PC-9 (cell line): ENCODE results near the gene NHS. TPM values are rescaled to one million over a fixed set of nuclear protein-coding genes. Genes with fewer than 3 reads are reported as not detected.

Experiments
- BruUV-seq: library from RNA; stranded (reverse); fragments of 400-500 nt; replicated peaks from 2 replicates; lab custom pipeline; 2021; lab: Mats Ljungman, UMichigan
- CTCF ChIA-PET: fragments of 300-600 bp; sonication (Branson Sonifier 250); formaldehyde crosslinking; loops from one replicate; lab custom pipeline; 2022; ENCODE audit warnings: antibody characterized with exemption; lab: Charles Lee
- POLR2A ChIA-PET: fragments of 300-600 bp; sonication (Branson Sonifier 250); formaldehyde crosslinking; loops from one replicate; lab custom pipeline; 2022; ENCODE audit warnings: antibody characterized with exemption; ENCODE audit not compliant: unreplicated experiment; lab: Charles Lee
- DNase-seq, 2 experiments: peaks; one replicate each; pipeline versions ENCODE4 v3.0.0 to v3.0.0-alpha.2; 2015 to 2022; ENCODE audit warnings: mixed read lengths in 1 of 2
- H2AFZ ChIP-seq: fragments of 200-600 bp; sonication (generic); 2 replicates; pipeline ENCODE4 v1.8.1; 2017; ENCODE audit warnings: antibody characterized with exemption
- H3F3A ChIP-seq: fragments of 200-600 bp; sonication (generic); 2 replicates; pipeline ENCODE4 v1.8.1; 2017; ENCODE audit warnings: antibody characterized with exemption, mild to moderate bottlenecking, low read depth; ENCODE audit not compliant: insufficient read depth
- H3K27ac ChIP-seq: fragments of 200-600 bp; sonication (generic); 2 replicates; pipeline ENCODE4 v1.6.1; 2016; ENCODE audit warnings: mixed run types
- H3K27me3 ChIP-seq: fragments of 200-600 bp; sonication (generic); 2 replicates; pipeline ENCODE4 v1.6.1; 2016; ENCODE audit warnings: low read depth, mixed run types; ENCODE audit not compliant: insufficient read depth
- H3K36me3 ChIP-seq: fragments of 200-600 bp; sonication (generic); 2 replicates; pipeline ENCODE4 v1.6.1; 2016; ENCODE audit warnings: low read depth, mixed run types
- H3K4me1 ChIP-seq: fragments of 200-600 bp; sonication (generic); replicated peaks from 2 replicates; pipeline ENCODE4 v1.6.1; 2016; ENCODE audit warnings: mixed run types; ENCODE audit not compliant: insufficient read depth
- H3K4me2 ChIP-seq: fragments of 200-600 bp; sonication (generic); 2 replicates; pipeline ENCODE4 v1.6.1; 2017; ENCODE audit warnings: mixed run types
- H3K4me3 ChIP-seq: fragments of 200-600 bp; sonication (generic); 2 replicates; pipeline ENCODE4 v1.6.1; 2016; ENCODE audit warnings: mixed run types
- H3K79me2 ChIP-seq: fragments of 200-600 bp; sonication (generic); 2 replicates; pipeline ENCODE4 v1.6.1; 2017; ENCODE audit warnings: low read depth, mixed run types
- H3K9me2 ChIP-seq: fragments of 200-600 bp; sonication (generic); 2 replicates; pipeline ENCODE4 v1.8.1; 2017; ENCODE audit warnings: mild to moderate bottlenecking; ENCODE audit not compliant: insufficient read depth
- H3K9me3 ChIP-seq: fragments of 200-600 bp; sonication (generic); 2 replicates; pipeline ENCODE4 v1.8.1; 2016; ENCODE audit warnings: low read depth; ENCODE audit not compliant: insufficient read depth
- H4K20me1 ChIP-seq: fragments of 200-600 bp; sonication (generic); 2 replicates; pipeline ENCODE4 v1.8.1; 2017; ENCODE audit not compliant: insufficient read depth
- EZH2 ChIP-seq: fragments of 200-600 bp; sonication (generic); IDR thresholded peaks from 2 replicates; pipeline ENCODE4 v1.8.0; 2017; ENCODE audit warnings: antibody characterized with exemption, low read depth
- intact Hi-C: fragments of 100-400 bp; cut with micrococcal nuclease; formaldehyde crosslinking; loops from one replicate; pipeline ENCODE4 v1.10.0; 2022; ENCODE audit not compliant: unreplicated experiment
- total RNA-seq: library from RNA; stranded (reverse); gene quantifications from 2 replicates; pipeline ENCODE4 v1.2.3, GENCODE V29; 2021
- TF ChIP-seq, protein P1 (sequence below): fragments of 200-600 bp; sonication (generic); conservative IDR thresholded peaks from 2 replicates; pipeline ENCODE4 v1.6.1; 2017; ENCODE audit warnings: mixed run types, antibody characterized with exemption, mild to moderate bottlenecking, moderate library complexity

Gene NHS
- total RNA-seq, 1 experiment from 2014 or later, result 6.7 TPM

DNA sequence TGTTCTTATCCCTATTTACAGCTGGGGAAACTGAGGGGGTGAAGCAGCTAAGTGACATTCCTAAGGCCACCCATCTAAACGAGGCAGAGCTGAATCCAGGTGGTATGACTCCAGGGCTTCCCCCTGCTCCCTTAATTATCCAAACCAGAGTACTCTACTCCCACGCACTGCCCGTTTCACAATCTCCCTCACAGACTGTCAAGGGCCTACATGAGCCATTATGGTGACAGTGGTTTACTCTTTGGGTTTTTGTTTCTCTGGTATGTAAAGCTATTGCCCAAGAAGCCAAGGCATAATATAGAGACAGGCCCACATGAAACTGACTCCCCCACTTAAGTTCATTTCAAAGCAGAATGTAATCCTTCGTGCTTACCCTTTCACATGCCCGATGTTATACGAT lies 95.1 kb downstream of the NHS start:
- BruUV-seq, result no TSS peak
- H4K20me1 ChIP-seq, result no peaks in the 10 kb centered on the region
- H3K79me2 ChIP-seq, result peaks cover 9% of the 10 kb centered on the region; the same call in 1 of the 2 replicates
- no peaks in the 10 kb centered on the region for H3F3A ChIP-seq
- no peak overlapping the region for H3K27ac ChIP-seq
- H3K36me3 ChIP-seq, result no peaks in the 10 kb centered on the region
- intact Hi-C loops, result no loop called here
- ChIA-PET POLR2A (no interaction called here), CTCF (no interaction called here)
- DNase-seq, result no peak
- H3K4me3 ChIP-seq, result no peak overlapping the region
- H2AFZ ChIP-seq, result no peak overlapping the region
- TF ChIP-seq, protein P1, sequence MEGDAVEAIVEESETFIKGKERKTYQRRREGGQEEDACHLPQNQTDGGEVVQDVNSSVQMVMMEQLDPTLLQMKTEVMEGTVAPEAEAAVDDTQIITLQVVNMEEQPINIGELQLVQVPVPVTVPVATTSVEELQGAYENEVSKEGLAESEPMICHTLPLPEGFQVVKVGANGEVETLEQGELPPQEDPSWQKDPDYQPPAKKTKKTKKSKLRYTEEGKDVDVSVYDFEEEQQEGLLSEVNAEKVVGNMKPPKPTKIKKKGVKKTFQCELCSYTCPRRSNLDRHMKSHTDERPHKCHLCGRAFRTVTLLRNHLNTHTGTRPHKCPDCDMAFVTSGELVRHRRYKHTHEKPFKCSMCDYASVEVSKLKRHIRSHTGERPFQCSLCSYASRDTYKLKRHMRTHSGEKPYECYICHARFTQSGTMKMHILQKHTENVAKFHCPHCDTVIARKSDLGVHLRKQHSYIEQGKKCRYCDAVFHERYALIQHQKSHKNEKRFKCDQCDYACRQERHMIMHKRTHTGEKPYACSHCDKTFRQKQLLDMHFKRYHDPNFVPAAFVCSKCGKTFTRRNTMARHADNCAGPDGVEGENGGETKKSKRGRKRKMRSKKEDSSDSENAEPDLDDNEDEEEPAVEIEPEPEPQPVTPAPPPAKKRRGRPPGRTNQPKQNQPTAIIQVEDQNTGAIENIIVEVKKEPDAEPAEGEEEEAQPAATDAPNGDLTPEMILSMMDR, result no peak
- no peaks in the 10 kb centered on the region for H3K9me3 ChIP-seq
- no peak overlapping the region for H3K4me2 ChIP-seq
- H3K27me3 ChIP-seq, result no peaks in the 10 kb centered on the region
- H3K4me1 ChIP-seq, result no peaks in the 10 kb centered on the region
- H3K9me2 ChIP-seq, result no peaks in the 10 kb centered on the region

DNA sequence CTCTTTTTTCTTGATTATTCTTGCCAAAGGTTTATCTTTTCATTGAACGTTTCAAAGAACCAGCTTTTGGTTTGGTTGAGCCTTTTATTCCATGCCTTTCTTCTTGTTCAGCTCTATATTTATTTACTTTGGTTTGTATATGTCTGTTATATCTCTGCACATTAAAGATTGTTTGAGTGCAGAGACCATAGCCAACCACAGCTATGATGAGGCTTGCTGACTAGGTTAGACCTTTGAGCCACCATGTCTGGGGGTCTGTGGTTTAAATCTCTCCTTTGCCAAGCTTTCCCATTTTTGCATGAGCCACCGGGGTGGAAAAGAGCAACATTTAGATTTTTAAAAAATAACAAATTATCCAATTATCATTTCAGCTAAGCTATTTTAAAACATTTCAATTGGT lies 96.1 kb downstream of the NHS start:
- no peaks in the 10 kb centered on the region for H3F3A ChIP-seq
- CTCF ChIA-PET, result no interaction called here

DNA sequence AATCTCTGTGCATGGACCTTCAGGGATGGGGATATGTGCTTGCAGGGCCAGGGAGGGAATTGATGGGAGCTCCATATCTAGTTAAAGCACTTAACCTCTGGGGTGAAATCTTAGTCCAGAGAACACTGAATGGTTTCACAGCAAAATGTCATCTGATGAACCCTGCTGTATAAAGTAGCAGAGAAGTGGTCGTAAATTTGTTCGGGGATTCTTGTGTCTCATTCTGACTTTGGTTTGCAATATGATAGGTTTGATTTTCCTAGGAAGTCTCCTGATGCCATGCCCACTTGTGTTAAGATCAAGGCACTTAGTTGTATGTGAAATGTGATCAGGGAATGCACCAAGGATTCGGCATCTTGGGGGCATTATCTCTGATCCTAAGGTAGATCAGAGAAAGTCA lies 96.9 kb downstream of the NHS start:
- DNase-seq, result no peak
- ChIA-PET POLR2A (no interaction called here), CTCF (no interaction called here)
- H3K4me3 ChIP-seq, result no peak overlapping the region
- H3K9me3 ChIP-seq, result no peaks in the 10 kb centered on the region
- no peak overlapping the region for H3K4me2 ChIP-seq
- H3F3A ChIP-seq, result no peaks in the 10 kb centered on the region
- 0 out of 2 replicates have a peak, but pooled peaks cover 2% of the 10 kb centered on the region for H3K79me2 ChIP-seq
- no peaks in the 10 kb centered on the region for H3K4me1 ChIP-seq
- H4K20me1 ChIP-seq, result no peaks in the 10 kb centered on the region
- intact Hi-C loops, result no loop called here
- no TSS peak for BruUV-seq
- no peaks in the 10 kb centered on the region for H3K27me3 ChIP-seq
- H3K36me3 ChIP-seq, result no peaks in the 10 kb centered on the region
- H3K27ac ChIP-seq, result no peak overlapping the region
- no peak overlapping the region for H2AFZ ChIP-seq
- TF ChIP-seq EZH2, result no peak
- TF ChIP-seq, protein P1, result no peak
- no peaks in the 10 kb centered on the region for H3K9me2 ChIP-seq

More for the DNA sequence above, 96.1 kb downstream of the NHS start:
- H3K27me3 ChIP-seq, result no peaks in the 10 kb centered on the region
- H3K27ac ChIP-seq, result no peak overlapping the region
- no peaks in the 10 kb centered on the region for H4K20me1 ChIP-seq
- no peaks in the 10 kb centered on the region for H3K9me3 ChIP-seq
- H3K4me1 ChIP-seq, result no peaks in the 10 kb centered on the region
- no TSS peak for BruUV-seq
- H3K4me2 ChIP-seq, result no peak overlapping the region
- no peaks in the 10 kb centered on the region for H3K36me3 ChIP-seq
- no peak for TF ChIP-seq EZH2
- TF ChIP-seq, protein P1, result no peak
- no peak for DNase-seq
- H3K9me2 ChIP-seq, result no peaks in the 10 kb centered on the region
- no peak overlapping the region for H2AFZ ChIP-seq
- 0 out of 2 replicates have a peak, but pooled peaks cover 2% of the 10 kb centered on the region for H3K79me2 ChIP-seq
- H3K4me3 ChIP-seq, result no peak overlapping the region
- intact Hi-C loops, result no loop called here
- POLR2A ChIA-PET, result no interaction called here
